ENCODE measurements around the gene TFAP2B.

DNA sequence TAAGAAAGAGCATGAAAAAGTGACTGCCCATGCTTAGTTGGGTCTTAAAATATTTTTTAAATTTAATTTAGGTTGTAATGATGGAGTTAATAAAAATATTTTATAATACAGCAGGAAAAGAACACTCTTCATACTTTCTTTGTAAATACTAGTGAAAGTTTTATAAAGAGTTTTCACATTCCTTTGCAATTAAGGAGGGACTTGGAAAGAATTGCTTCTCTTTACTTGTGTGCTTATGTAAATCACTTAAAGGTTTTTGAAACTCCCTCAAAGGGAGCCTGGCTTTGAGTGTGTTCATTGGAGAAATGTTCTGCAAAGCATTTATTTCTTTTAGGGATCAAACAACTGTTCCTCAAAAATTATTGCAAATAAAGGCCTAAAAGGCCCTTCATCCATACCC lies 11.6 kb upstream of the TFAP2B start:
- TF ChIP-seq EZH2 (IDR thresholded peaks at IDR 0.05): no peak
- TF ChIP-seq, protein P1, sequence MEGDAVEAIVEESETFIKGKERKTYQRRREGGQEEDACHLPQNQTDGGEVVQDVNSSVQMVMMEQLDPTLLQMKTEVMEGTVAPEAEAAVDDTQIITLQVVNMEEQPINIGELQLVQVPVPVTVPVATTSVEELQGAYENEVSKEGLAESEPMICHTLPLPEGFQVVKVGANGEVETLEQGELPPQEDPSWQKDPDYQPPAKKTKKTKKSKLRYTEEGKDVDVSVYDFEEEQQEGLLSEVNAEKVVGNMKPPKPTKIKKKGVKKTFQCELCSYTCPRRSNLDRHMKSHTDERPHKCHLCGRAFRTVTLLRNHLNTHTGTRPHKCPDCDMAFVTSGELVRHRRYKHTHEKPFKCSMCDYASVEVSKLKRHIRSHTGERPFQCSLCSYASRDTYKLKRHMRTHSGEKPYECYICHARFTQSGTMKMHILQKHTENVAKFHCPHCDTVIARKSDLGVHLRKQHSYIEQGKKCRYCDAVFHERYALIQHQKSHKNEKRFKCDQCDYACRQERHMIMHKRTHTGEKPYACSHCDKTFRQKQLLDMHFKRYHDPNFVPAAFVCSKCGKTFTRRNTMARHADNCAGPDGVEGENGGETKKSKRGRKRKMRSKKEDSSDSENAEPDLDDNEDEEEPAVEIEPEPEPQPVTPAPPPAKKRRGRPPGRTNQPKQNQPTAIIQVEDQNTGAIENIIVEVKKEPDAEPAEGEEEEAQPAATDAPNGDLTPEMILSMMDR (IDR thresholded peaks at IDR 0.05): no peak

Measured in neural progenitor cell (in vitro differentiated cells).